Brain microvascular endothelial cell (primary cell): ENCODE data around the gene CSF2.

Experiments used
- DNase-seq: peaks from one replicate; pipeline ENCODE4 v3.0.0-alpha.2; 2020
- H3K27ac ChIP-seq: fragments of 250-450 bp; sonication (Bioruptor Pico); 2 replicates; pipeline ENCODE4 v1.5.1; 2020; ENCODE audit warnings: mild to moderate bottlenecking, moderate library complexity
- H3K27me3 ChIP-seq: fragments of 250-450 bp; sonication (Bioruptor Pico); replicated peaks from 2 replicates; pipeline ENCODE4 v1.5.1; 2020; ENCODE audit warnings: mild to moderate bottlenecking
- H3K36me3 ChIP-seq: fragments of 250-450 bp; sonication (Bioruptor Pico); replicated peaks from 2 replicates; pipeline ENCODE4 v1.5.1; 2020; ENCODE audit warnings: mild to moderate bottlenecking
- H3K4me3 ChIP-seq: 2 replicates; pipeline ENCODE4 v1.5.1; 2011; ENCODE audit warnings: low read depth, mild to moderate bottlenecking, control low read depth, low read length, moderate library complexity
- in situ Hi-C: cut with HindIII; loops from 2 replicates; pipeline ENCODE4 v1.10.0; 2017; ENCODE audit warnings: low sequenced_read_pairs, low pct_ligation_motif_present
- TF ChIP-seq, protein P1 (sequence below): IDR thresholded peaks from 2 replicates; pipeline ENCODE4 v1.5.1; 2011; ENCODE audit warnings: low read depth, mild to moderate bottlenecking, moderate library complexity, low read length, control low read depth, inconsistent platforms; ENCODE audit errors: missing control alignments

The CSF2 gene

DNA sequence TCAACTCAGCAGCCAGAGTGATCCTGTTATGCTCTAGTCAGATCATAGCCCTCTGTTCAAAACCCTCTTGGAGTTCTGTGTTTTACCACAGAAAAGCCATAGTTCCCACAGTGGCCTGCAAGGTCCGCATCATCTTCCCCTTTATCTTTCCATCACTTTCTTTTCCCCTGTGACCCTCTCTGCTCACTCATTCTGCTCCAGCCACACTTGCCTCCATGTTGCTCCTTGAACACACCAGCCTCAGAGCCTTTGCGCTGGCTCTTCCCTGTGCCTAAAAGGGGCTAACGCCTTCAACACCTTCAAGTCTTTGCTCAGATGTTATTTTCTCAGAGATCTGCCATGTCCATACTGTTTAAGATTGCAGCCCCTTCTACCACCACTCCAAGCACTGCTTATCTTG is 26.3 kb downstream of the CSF2 start:
- H3K4me3 ChIP-seq, result no peak overlapping the region
- DNase-seq, result no peak
- in situ Hi-C loops, result no loop called here
- H3K27ac ChIP-seq, result no peak overlapping the region
- no peaks in the 10 kb centered on the region for H3K36me3 ChIP-seq
- no peaks in the 10 kb centered on the region for H3K27me3 ChIP-seq
- TF ChIP-seq, protein P1, sequence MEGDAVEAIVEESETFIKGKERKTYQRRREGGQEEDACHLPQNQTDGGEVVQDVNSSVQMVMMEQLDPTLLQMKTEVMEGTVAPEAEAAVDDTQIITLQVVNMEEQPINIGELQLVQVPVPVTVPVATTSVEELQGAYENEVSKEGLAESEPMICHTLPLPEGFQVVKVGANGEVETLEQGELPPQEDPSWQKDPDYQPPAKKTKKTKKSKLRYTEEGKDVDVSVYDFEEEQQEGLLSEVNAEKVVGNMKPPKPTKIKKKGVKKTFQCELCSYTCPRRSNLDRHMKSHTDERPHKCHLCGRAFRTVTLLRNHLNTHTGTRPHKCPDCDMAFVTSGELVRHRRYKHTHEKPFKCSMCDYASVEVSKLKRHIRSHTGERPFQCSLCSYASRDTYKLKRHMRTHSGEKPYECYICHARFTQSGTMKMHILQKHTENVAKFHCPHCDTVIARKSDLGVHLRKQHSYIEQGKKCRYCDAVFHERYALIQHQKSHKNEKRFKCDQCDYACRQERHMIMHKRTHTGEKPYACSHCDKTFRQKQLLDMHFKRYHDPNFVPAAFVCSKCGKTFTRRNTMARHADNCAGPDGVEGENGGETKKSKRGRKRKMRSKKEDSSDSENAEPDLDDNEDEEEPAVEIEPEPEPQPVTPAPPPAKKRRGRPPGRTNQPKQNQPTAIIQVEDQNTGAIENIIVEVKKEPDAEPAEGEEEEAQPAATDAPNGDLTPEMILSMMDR, result no peak

DNA sequence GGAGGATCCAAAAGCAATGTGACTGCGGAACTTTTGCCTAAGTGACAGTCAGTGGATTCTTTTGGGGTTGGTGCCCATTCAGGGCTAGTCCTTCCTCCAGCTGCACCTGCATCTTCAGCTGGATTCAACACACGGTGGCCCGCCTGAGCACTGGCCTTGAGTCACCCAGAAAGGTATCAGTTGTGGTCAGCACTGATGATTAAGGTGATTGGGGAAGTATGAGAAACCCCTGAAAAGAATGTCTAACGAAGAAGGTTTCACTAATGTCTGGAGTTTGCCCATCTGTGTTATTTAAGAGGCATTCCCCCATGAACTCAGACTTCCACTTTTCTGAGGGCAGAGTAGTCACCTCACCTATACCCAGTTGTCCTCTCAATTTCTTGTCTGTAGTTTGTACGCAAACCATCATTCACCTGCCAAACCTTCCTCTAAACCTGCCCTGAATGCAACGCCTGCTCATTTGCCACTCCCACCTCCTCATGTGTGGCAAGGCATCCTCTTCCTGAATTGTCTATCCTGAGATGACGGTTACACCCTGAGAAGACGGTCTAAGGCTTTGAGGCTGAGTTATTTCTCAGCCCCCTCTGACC is 27.2 kb downstream of the CSF2 start:
- DNase-seq, result no peak
- no peaks in the 10 kb centered on the region for H3K36me3 ChIP-seq
- no peaks in the 10 kb centered on the region for H3K27me3 ChIP-seq
- in situ Hi-C loops, result no loop called here
- H3K4me3 ChIP-seq, result no peak overlapping the region
- no peak overlapping the region for H3K27ac ChIP-seq
- TF ChIP-seq, protein P1, result no peak

- DNase-seq, result no peak
- Histone ChIP-seq H3K27me3 (no peaks in the 10 kb centered on the region), H3K36me3 (no peaks in the 10 kb centered on the region), H3K27ac (no peak overlapping the region), H3K4me3 (no peak overlapping the region)
- TF ChIP-seq, protein P1, result no peak
- in situ Hi-C loops, result no loop called here
These were observed 27.8 kb downstream of the CSF2 start for GRCh38 chr5:132101385-132101880.

GRCh38 chr5:132102101-132102701 is 28.6 kb downstream of the CSF2 start:
- H3K27me3 ChIP-seq, result no peaks in the 10 kb centered on the region
- in situ Hi-C loops, result no loop called here
- TF ChIP-seq, protein P1, result no peak
- no peak overlapping the region for H3K4me3 ChIP-seq
- H3K27ac ChIP-seq, result no peak overlapping the region
- no peak for DNase-seq
- H3K36me3 ChIP-seq, result no peaks in the 10 kb centered on the region

- in situ Hi-C loops, result no loop called here
- TF ChIP-seq, protein P1, result no peak
- no peak for DNase-seq
- no peaks in the 10 kb centered on the region for H3K36me3 ChIP-seq
- H3K27ac ChIP-seq, result peak overlapping the region; percentile 86
- no peaks in the 10 kb centered on the region for H3K27me3 ChIP-seq
- H3K4me3 ChIP-seq, result no peak overlapping the region
These were observed 29.3 kb downstream of the CSF2 start for GRCh38 chr5:132102944-132103331.

- Histone ChIP-seq H3K27me3 (no peaks in the 10 kb centered on the region), H3K27ac (peak overlapping the region; percentile 86), H3K4me3 (no peak overlapping the region), H3K36me3 (no peaks in the 10 kb centered on the region)
- in situ Hi-C loops, result no loop called here
- TF ChIP-seq, protein P1, result peak; percentile 42
- peak; percentile 93 for DNase-seq
These were observed 29.9 kb downstream of the CSF2 start for GRCh38 chr5:132103332-132103951.
